GM06990 (cell line): ENCODE measurements around the gene PRKCA.

Experiments
- DNase-seq: peaks from one replicate; pipeline ENCODE4 v3.0.0-alpha.2; 2011; ENCODE audit not compliant: insufficient read length; ENCODE audit errors: extremely low read depth
- H3K27me3 ChIP-seq: replicated peaks from 2 replicates; pipeline ENCODE4 v1.6.0; 2011; ENCODE audit warnings: low read length; ENCODE audit not compliant: control insufficient read depth, insufficient read depth
- H3K36me3 ChIP-seq: 2 replicates; pipeline ENCODE4 v1.5.1; 2011; ENCODE audit warnings: low read length; ENCODE audit not compliant: control insufficient read depth, insufficient read depth
- H3K4me3 ChIP-seq: replicated peaks from 2 replicates; pipeline ENCODE4 v1.5.1; 2011; ENCODE audit warnings: low read depth, mild to moderate bottlenecking, control low read depth, low read length
- CTCF ChIP-seq: IDR thresholded peaks from 2 replicates; pipeline ENCODE4 v1.5.1; 2011; ENCODE audit warnings: low read length, control low read depth, mild to moderate bottlenecking, inconsistent platforms; ENCODE audit not compliant: insufficient read depth, poor library complexity, severe bottlenecking

PRKCA gene

DNA sequence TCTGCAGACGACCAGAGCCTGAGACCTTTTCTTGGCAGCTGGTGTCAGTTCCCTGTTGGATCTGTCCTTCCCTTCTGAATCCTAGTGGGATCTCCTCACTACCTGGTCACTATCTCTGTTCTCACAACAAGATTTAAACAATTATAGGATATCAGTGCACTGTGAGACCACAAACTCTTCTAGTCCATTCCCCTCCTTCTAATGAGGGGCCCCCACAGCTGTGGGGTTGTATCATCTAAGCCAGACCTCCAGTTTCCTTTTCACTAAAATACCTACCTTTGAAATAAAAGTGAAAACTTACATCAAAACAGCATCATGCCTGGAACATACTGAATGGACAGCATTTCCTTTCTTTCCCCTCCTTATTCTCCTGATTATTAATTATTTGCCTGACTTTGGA, 233.2 kb downstream of the PRKCA start:
- no peak for TF ChIP-seq CTCF
- DNase-seq = no peak
- H3K36me3 ChIP-seq = no peaks in the 10 kb centered on the region
- no peak overlapping the region for H3K4me3 ChIP-seq
- H3K27me3 ChIP-seq = no peaks in the 10 kb centered on the region

DNA sequence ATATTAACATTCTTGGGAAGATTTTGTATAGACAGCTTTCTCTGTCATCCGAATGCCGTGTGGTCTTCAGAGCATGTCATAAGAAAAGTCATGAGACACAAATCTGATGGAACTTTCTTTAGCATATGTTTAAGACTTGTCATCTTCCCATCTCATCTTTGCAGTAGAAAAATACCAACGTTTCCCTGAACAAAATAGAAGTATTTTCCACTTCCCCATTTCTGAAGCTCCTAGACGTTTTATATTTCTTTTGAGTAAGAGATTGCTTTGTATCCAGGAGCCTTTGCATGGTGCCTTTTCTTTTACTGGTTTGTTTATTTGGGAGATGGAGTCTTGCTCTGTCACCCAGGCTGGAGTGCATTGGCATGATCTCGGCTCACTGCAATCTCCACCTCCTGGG, 235.1 kb downstream of the PRKCA start:
- Histone ChIP-seq H3K36me3 (no peaks in the 10 kb centered on the region), H3K4me3 (no peak overlapping the region), H3K27me3 (no peaks in the 10 kb centered on the region)
- DNase-seq = no peak
- no peak for TF ChIP-seq CTCF

GRCh38 chr17:66538776-66539175, 236.4 kb downstream of the PRKCA start:
- Histone ChIP-seq H3K4me3 (no peak overlapping the region), H3K27me3 (no peaks in the 10 kb centered on the region), H3K36me3 (no peaks in the 10 kb centered on the region)
- no peak for DNase-seq
- TF ChIP-seq CTCF = no peak

DNA sequence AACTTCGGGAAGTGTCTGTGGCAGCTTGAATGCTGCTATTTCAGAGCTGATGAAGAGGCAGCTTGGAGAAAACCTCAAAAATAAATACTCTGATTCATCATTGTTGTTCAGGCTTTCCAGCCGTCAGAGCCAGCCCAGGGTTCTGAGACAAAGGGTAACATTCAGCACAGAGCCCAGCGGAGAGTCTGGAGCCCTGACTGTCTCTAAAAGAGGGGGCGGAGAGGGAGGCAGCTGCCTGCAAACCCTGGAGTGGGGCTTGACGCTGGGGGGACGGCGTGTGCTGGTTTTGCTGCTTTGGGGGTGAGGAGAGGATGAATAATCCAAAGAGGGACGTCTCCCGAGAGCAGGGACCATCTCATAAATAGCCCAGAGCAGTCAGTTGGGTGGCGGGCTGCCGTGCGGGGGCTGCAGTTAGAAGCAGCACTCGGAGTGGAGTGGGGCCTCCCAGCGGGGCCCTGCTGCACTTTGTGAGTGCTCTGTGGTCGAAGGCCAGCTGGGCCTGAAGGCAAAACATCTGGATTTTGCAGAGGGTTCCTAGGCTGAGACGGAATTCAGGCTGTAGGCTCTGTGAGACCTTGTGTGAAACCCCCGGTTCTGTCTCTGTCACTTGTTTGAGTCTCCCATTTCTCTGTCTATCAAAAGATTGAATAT, 237.8 kb downstream of the PRKCA start:
- Histone ChIP-seq H3K27me3 (no peaks in the 10 kb centered on the region), H3K36me3 (no peaks in the 10 kb centered on the region), H3K4me3 (no peak overlapping the region)
- no peak for TF ChIP-seq CTCF
- no peak for DNase-seq

- Histone ChIP-seq H3K27me3 (no peaks in the 10 kb centered on the region), H3K36me3 (no peaks in the 10 kb centered on the region), H3K4me3 (no peak overlapping the region)
- peak; percentile 72 for DNase-seq
- TF ChIP-seq CTCF = no peak
Measured at GRCh38 chr17:66541461-66542128, 239.2 kb downstream of the PRKCA start.
